ENCODE data around the gene DNAAF3.

- TF ChIP-seq CTCF (IDR thresholded peaks at IDR 0.05) (no peak), POLR2AphosphoS5 (IDR thresholded peaks at IDR 0.05) (no peak)
Observed at GRCh38 chr19:55112777-55113569, 53.4 kb downstream of the DNAAF3 start.

Measured in prostate gland (tissue), 2 donors.